ENCODE measurements around the gene PSG1. TPM values are rescaled to one million over a fixed set of nuclear protein-coding genes. Genes with fewer than 3 reads are reported as not detected.
"Not testable (repeated sequence)": the region's sequence is repeated elsewhere in the genome, so short reads cannot be mapped to it uniquely, and the experiment has no call there.

Gene PSG1
- total RNA-seq, 1 experiment from 2014 or later, result not detected

DNA sequence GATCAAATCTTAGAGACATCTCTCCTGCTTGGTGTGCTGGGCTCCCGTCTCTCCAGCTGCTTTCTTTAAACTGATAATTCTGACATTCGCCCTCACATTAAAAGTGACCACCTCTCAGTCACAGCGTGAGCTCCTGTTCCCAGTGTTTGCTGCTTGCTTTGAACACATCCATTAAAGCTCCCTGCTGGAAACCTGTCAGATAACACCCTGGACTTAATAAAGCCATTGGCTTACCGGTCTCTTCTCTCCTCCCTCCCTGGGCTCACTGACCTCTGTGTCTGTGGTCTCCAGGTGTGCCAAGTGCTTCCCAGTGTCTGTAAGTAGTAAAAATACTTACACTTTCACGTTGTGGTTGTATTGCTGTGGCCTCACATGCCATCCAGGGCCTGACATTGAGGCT, 2.5 kb upstream of the PSG1 start:
- DNase-seq (ENCODE audit: extremely low read depth, low read depth), result not testable (repeated sequence)

DNA sequence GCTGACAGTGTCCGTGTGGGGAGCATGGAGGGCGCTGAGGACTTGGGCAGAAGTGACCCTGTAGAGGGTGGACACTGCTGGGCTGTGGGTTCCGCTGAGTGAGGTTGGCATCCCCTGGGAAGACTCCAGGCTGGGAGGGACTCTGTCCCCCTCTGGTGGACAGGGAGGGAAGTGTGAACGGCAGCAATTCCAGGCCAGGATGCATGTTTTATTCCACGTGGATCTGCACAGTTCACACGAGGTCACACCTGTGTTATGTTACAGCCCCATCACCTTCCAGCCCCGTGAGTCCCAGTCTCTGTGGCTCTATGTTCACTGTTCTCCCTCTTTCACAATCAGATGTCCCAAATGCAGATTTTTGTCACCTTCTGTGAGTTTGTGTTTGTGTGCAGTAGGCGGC, 1.8 kb upstream of the PSG1 start:
- DNase-seq (ENCODE audit: extremely low read depth, low read depth), result not testable (repeated sequence)

DNA sequence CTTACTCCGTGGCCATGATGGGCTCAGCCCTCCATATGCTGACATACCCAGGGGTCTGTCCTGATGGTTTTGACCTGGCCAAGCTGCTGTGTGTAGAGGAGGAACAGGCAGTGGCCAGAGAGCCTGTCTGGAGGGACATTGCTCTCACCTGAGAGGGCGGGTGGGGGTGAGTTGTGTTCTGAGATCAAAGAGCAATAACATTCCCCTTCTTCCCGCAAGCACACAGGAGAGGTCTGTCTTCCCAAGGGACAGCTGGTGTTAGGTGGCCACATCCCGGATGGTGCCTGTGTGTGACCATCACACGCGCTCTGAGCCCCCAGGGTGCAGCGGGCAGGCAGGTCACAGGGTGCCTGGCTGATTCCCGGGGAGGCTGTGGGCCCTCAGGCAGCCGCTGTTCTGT, 1.1 kb upstream of the PSG1 start:
- not testable (repeated sequence) for DNase-seq (ENCODE audit: extremely low read depth, low read depth)

DNA sequence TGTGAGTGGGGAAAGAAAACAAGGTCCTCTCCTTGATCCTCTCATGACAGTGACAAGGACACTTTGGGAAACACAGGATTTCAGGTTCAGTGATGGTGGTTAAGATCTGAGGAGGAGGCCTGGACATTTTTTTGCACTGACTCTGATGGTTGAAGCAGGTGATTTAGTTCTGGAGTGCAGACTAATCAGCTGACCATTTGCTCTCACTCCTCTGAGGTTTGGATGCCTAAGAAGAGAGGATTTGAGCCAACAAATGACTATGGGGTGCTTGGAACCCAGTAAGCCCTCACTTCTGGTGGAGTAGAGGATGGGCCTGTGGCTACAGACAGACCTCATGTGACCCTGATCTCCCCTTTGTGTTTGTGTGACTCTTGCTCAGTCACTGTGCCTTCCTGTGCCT, 2.9 kb downstream of the PSG1 start:
- not testable (repeated sequence) for DNase-seq (ENCODE audit: extremely low read depth, low read depth)

DNA sequence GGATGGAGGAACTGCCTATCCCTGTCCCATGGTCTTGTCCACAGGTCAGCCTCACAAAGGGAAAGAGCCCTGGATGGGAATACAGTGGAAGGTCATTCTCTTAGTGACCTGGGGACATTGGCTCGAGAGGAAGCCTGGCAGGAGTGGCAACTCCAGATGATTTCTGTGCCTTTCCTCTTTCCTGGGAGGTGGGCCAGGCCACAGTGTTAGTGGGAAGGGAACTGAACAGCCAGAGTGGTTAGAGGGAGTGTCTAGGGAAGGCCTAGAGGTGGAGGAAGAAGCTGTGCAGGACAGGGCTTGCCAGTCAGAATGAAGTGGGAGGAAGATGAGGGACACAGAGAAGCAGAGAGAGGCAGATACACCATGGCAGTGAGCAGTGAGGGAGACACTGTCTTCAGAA, 3.6 kb downstream of the PSG1 start:
- DNase-seq (ENCODE audit: extremely low read depth, low read depth), result not testable (repeated sequence)

DNA sequence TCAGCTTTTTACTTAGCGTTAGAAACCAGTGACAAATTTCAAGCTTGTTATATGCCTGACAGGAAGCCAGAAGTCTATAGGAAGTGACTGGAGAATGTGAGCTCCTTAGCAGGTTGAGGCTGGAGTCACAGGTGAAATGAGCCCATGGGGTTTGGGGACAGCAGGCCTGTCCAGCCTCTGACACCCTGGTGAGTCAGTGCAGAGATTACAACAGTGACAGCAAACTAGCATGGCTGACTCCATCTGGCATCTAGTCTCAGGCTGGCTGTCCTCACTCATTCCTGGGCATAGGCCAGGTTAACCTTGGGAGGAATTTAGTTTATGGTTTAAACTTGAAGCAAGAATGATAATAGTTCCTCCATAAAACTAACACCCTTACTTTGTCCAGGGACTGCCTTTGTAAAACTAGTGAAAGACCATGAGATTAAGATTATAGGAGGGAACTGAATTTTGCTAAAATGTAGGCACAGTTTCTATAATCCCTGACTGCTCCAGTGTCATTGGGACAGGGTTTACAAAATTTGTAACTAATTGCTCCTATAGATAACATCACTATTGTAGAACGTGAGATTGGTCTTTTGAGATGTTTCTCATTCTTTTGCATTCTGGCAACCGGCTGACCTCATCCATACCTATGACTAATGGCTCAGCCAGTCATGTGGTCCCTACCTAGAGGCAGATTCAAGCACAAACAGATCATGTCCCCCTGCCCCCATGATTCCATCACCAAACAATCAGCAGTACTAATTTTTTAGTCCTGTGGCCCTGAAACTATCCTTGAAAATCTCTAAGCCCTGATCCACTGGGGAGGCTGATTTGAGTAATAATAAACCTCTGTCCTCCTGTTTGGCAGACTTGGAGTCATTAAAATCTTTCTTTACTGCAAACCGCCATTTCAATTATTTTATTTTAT, 4.4 kb downstream of the PSG1 start:
- DNase-seq (ENCODE audit: extremely low read depth, low read depth), result not testable (repeated sequence)

DNA sequence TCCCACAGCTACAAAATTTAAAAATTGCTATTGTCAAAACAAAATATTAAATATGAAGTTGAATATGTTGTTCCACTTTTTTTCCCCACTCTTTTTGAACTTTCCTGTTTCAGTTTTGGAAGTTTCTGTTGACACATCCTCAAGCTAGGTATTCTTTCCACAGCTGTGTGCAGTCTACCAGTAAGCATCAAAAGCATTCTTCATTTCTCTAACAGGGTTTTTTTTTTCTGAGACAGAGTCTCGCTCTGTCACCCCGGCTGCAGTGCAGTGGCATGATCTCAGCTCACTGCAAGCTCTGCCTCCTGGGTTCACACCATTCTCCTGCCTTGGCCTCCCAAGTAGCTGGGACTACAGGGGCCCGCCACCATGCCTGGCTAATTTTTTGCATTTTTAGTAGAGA, 5.4 kb downstream of the PSG1 start:
- not testable (repeated sequence) for DNase-seq (ENCODE audit: extremely low read depth, low read depth)

DNA sequence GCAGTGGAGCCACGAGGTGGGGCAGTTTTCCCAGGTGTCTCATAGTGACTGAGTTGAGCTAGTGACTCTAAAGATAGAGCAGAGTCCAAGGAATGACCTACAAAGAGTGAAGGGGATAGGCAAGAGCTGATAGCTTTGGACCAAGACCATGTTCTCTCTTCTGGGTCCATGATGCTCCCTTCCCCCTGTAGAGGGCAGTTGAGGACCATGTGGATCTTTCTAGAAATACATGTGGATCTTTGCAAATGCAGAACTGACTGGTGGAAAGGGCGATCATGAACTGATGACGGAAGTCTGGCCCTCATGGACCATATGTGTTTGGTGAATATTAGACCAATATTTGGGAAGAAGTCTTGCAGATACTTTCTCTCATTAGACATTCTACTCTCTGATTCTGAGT, 6.9 kb downstream of the PSG1 start:
- DNase-seq (ENCODE audit: extremely low read depth, low read depth), result no peak

DNA sequence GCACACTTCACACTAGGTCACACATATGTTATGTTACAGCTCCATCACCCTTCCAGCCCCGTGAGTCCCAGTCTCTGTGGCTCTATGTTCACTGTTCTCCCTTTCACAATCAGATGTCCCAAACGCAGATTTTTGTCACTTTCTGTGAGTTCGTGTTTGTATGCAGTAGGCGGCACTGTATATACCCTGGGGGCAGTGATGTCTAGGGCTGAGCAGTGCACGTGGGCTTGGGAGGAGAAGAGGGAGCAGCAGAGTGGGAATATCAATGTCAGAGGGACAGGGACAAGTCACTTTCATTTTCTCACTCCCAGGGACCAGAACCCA, 22.0 kb downstream of the PSG1 start:
- no peak for DNase-seq (ENCODE audit: extremely low read depth, low read depth)

DNA sequence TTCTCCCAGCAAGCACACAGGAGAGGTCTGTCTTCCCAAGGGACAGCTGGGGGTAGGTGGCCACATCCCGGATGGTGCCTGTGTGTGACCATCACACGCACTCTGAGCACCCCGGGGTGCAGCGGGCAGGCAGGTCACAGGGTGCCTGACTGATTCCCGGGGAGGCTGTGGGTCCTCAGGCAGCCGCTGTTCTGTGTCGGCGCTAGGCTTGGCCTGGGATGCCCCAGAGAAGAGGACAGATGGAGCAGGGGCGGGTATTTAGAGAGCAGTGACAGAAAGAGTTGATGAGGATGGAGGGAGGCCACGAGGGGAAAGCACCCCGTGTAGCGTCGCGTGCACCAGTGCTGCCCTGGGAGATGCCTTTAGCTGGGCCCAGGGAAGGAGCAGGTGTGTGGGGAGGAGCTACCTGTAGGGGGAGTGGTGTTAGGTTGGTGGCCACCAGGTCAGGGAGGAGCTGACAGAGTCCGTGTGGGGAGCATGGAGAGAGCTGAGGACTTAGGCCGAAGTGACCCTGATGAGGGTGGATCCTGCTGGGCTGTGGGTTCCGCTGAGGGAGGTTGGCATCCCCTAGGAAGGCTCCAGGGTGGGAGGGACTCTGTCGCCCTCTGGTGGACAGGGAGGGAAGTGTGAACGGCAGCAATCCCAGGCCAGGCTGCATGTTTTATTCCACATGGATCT, 22.5 kb downstream of the PSG1 start:
- DNase-seq (ENCODE audit: extremely low read depth, low read depth), result not testable (repeated sequence)

DNA sequence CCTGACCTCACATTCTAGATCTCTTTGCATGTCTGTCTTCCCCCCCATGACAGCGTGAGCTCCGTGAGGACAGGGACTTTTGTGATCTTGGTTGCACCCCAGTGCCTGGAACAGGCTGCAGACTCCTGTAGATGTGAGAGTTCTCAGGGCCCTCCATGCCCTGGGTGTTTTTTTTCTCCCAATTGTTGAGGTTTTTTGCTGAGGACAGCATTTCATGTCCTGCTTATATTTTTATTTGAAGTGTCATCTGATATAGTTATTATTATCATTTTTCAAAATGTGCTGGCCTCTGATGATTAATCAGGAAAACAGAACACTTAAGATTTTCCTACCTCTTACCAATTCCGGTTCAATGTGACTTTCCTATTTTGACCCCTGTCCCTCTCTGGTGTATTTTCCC, 24.8 kb downstream of the PSG1 start:
- DNase-seq (ENCODE audit: extremely low read depth, low read depth), result not testable (repeated sequence)

DNA sequence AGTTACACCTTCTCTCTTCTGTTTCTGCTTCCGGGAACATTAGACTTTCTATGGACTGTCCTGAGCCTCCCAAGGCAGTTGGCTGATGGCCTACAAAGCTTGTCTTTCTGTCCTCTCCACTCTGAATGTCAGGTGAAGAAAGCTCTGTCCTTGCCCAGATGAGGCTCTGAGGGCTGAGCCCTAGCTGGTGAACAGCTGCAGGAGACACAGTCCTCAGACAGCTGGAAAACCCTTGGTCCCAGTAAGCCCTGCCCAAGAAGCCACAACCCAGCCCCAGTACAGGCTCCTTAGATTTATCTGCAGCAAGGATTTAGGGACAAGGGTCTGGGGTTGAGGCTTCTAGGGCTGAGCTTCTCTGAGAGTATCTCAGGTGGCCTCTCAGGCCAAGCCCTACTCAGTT, 26.3 kb downstream of the PSG1 start:
- not testable (repeated sequence) for DNase-seq (ENCODE audit: extremely low read depth, low read depth)

DNA sequence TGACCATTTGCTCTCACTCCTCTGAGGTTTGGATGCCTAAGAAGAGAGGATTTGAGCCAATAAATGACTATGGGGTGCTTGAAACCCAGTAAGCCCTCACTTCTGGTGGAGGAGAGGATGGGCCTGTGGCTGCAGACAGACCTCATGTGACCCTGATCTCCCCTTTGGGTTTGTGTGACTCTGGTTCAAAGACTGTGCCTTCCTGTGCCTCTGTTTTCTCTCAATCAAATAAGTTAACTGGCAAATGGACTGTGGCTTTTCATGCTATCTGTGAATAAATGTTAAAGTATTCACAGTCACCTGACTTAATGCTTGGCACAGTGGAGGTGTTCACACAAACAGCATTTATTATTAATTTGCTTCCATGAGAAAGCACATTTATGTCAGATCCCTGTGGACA, 26.7 kb downstream of the PSG1 start:
- not testable (repeated sequence) for DNase-seq (ENCODE audit: extremely low read depth, low read depth)

DNA sequence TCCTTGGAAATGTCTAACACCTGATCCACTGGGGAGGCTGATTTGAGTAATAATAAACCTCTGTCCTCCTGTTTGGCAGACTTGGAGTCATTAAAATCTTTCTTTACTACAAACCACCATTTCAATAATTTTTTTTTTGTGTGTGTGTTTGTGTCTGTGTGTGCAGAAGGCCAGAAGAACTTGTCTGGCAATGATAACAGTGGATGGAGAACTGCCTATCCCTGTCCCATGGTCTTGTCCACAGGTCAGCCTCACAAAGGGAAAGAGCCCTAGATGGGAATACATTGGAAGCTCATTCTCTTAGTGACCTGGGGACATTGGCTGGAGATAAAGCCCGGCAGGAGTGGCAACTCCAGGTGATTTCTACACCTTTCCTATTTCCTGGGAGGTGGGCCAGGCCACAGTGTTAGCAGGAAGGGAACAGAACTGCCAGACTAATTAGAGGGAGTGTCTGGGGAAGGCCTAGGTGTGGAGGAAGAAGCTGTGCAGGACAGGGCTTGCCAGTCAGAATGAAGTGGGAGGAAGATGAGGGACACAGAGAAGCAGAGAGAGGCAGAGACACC, 27.7 kb downstream of the PSG1 start:
- not testable (repeated sequence) for DNase-seq (ENCODE audit: extremely low read depth, low read depth)

DNA sequence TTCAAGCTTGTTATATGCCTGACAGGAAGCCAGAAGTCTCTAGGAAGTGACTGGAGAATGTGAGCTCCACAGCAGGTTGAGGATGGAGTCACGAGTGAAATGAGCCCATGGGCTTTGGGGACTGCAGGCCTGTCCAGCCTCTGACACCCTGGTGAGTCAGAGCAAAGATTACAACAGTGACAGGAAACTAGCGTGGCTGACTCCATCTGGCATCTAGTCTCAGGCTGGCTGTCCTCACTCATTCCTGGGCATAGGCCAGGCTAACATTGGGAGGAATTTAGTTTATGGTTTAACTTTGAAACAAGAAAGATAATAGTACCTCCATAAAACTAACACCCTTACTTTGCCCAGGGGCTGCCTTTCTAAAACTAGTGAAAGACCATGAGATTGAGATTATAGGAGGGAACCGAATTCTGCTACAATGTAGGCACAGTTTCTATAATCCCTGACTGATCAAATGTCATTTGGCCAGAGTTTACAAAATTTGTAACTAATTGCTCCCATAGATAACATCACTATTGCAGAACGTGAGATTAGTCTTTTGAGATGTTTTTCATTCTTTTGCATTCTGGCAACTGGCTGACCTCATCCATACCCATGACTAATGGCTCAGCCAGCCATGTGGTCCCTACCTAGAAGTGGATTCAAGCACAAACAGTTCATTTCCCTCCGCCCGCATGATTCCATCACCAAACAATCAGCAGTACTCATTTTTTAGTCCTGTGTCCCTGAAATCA, 28.4 kb downstream of the PSG1 start:
- DNase-seq (ENCODE audit: extremely low read depth, low read depth), result no peak

DNA sequence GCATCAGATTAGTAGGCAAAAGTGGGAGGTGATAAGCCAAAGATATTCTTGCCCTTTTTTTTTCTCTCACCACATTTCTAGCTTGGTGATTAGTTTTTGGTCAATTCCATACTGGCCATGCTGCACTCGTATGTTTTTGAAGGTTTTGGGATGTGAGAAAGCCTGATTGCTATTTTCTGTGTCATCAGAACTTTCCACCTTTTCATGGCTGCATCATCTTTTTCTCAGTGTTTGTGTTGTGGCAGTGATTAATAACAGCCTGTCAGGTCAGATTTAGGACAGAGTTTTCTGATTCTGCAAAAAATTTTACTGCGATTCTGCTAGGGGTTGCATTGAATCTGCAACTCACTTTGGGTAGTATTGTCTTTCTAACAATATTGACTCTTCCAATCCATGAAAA, 32.9 kb downstream of the PSG1 start:
- DNase-seq (ENCODE audit: extremely low read depth, low read depth), result no peak

DNA sequence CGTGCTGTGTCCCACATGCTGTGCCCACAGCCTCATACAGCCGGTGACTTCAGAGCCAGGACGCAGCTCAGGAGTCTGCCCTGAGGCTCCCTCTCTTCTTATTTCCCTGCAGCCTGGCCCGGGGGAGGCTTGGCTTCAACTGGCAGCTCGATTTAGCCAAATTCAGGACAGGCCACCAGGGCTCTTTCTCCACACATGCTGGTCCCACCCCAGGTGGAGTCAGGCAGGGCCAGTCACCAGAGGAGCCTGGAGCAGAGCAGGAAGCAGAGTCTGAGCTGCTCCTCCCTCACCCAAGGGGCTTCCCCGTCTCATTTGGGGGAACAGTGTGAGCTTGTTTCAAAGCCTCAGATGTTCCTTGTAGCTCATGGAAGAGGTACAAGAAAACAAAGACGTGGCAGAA, 35.9 kb downstream of the PSG1 start:
- DNase-seq (ENCODE audit: extremely low read depth, low read depth), result not testable (repeated sequence)

DNA sequence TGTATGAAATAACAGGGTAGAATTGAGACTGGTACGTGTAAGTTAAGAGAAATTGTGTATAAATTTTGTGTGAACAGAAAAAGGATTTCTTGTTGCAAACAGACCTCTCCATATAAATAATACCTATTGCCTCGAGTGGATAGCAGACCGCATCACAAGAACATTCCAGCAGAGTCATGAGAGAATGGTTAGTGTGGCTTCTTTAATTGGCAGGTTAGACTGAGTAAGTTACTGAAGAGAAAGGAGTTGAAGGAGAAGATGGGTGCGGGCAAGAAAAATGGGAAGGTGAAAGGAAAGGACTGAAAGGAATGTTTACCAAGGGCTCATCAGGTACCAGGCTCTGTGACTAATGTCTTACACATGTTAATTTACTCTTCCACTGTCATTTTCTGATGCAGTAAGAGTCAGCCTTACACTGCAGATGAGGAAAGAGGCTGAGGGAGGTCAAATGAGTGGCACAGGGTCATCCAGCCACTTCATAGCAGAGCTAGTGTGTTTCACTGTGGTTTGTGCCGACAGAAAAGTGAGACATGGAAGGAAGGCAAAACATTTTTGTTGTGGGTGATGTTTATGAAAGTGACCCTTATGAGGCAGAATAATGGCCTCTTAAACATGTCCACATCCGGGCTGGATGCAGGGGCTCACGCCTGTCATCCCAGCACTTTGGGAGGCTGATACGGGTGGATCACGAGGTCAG, 46.6 kb downstream of the PSG1 start:
- not testable (repeated sequence) for DNase-seq (ENCODE audit: extremely low read depth, low read depth)

DNA sequence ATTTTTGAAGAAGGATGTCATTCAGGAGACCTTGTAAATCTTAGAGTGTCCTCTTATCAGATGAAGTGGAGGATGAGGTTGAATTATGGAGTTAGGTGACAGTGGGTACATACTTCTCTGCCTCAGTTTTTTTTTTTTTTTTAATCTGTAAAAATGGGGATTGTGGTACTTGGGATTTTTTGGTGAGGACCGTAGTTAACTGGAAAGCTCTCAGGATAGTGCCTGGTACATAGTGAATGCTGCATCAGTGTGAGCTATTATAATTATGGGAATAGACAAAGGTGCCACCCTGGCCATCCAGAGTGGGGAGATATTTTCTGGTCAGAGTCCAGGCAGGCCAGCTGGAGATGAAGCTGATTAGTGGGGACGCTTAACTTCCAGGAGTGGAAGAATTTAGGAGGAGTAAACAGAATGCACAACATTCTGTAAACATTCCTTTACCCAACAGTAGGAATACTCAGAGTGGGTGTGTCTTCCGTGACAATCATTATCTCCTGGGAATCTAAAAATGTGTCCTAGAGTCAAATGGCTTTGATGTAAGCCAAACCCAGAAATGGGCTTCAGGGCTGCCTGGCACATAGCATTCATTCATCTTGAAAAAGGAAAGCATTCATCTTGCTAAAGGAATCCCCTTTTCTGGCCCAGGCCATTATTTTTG, 47.4 kb downstream of the PSG1 start:
- not testable (repeated sequence) for DNase-seq (ENCODE audit: extremely low read depth, low read depth)

All from NCI-H460 (cell line).